GM21390 (cell line): Measurements from ENCODE around the gene UGT1A1.
"Not testable (repeated sequence)": the region's sequence is repeated elsewhere in the genome, so short reads cannot be mapped to it uniquely, and the experiment has no call there.

Experiments
- ATAC-seq: cut with Tn5 transposase; IDR thresholded peaks from one replicate; pipeline ENCODE4 v1.9.1; 2021; ENCODE audit not compliant: unreplicated experiment

Gene UGT1A1

GRCh38 chr2:233760043-233760442 lies at the start of gene UGT1A1:
TSS of gene UGT1A1 (plus strand) at chr2:233760270. CDS start at chr2:233760288, 18 bp downstream.
- no peak for ATAC-seq

- peak; percentile 60 for ATAC-seq
Observed at GRCh38 chr2:233711312-233712008, 48.6 kb upstream of the UGT1A1 start.

GRCh38 chr2:233712611-233713261 lies 47.3 kb upstream of the UGT1A1 start, which contains the start of gene UGT1A5:
TSS of gene UGT1A5 (plus strand) at chr2:233712907. CDS start at chr2:233712992, 85 bp downstream.
- ATAC-seq, result no peak

- ATAC-seq, result no peak
Observed at GRCh38 chr2:233713262-233713615, 46.8 kb upstream of the UGT1A1 start.

- no peak for ATAC-seq
Observed at GRCh38 chr2:233714121-233714520, 45.9 kb upstream of the UGT1A1 start.

- no peak for ATAC-seq
Observed at GRCh38 chr2:233718552-233718951, 41.5 kb upstream of the UGT1A1 start, which contains the start of gene UGT1A4. TSS of gene UGT1A4 (plus strand) at chr2:233718736. CDS start at chr2:233718821, 85 bp downstream.

- ATAC-seq, result no peak
Observed at GRCh38 chr2:233728723-233729301, 31.3 kb upstream of the UGT1A1 start, which contains the start of gene UGT1A3. TSS of gene UGT1A3 (plus strand) at chr2:233729042. CDS start at chr2:233729127, 85 bp downstream.

GRCh38 chr2:233736868-233737653 lies 23.0 kb upstream of the UGT1A1 start:
- ATAC-seq, result not testable (repeated sequence)

GRCh38 chr2:233740870-233741269 lies 19.2 kb upstream of the UGT1A1 start:
- ATAC-seq, result no peak

GRCh38 chr2:233743464-233744259 lies 16.4 kb upstream of the UGT1A1 start:
- no peak for ATAC-seq

- no peak for ATAC-seq
Observed at GRCh38 chr2:233745073-233745755, 14.9 kb upstream of the UGT1A1 start.

GRCh38 chr2:233745838-233746237 lies 14.2 kb upstream of the UGT1A1 start:
- not testable (repeated sequence) for ATAC-seq

- ATAC-seq, result no peak
Observed at GRCh38 chr2:233746475-233747282, 13.4 kb upstream of the UGT1A1 start.

- ATAC-seq, result no peak
Observed at GRCh38 chr2:233747283-233747544, 12.9 kb upstream of the UGT1A1 start.

GRCh38 chr2:233750689-233751088 lies 9.4 kb upstream of the UGT1A1 start:
- not testable (repeated sequence) for ATAC-seq

- not testable (repeated sequence) for ATAC-seq
Observed at GRCh38 chr2:233751212-233752009, 8.7 kb upstream of the UGT1A1 start.

GRCh38 chr2:233754872-233755611 lies 5.0 kb upstream of the UGT1A1 start:
- ATAC-seq, result no peak
